GM19351 (cell line): Measurements from ENCODE around the gene LURAP1L.

Experiments used
- ATAC-seq: cut with Tn5 transposase; IDR thresholded peaks from one replicate; pipeline ENCODE4 v1.9.1; 2021; ENCODE audit warnings: mild to moderate bottlenecking, moderate library complexity; ENCODE audit not compliant: unreplicated experiment

LURAP1L gene

GRCh38 chr9:12774861-12775678 lies at the start of gene LURAP1L:
Gene LURAP1L (plus strand): TSS chr9:12775020. CDS start chr9:12775716, 696 bp downstream.
- peak; percentile 7 for ATAC-seq

GRCh38 chr9:12726795-12727194 lies 48.0 kb upstream of the LURAP1L start:
- ATAC-seq = no peak

- no peak for ATAC-seq
Observed at GRCh38 chr9:12730198-12730597, 44.6 kb upstream of the LURAP1L start.

- no peak for ATAC-seq
Observed at GRCh38 chr9:12730927-12731326, 43.9 kb upstream of the LURAP1L start.

GRCh38 chr9:12732971-12733370 lies 41.8 kb upstream of the LURAP1L start:
- no peak for ATAC-seq

GRCh38 chr9:12735665-12736064 lies 39.2 kb upstream of the LURAP1L start:
- peak; percentile 49 for ATAC-seq

GRCh38 chr9:12737871-12738270 lies 36.9 kb upstream of the LURAP1L start:
- ATAC-seq = no peak

- ATAC-seq = no peak
Observed at GRCh38 chr9:12739014-12739652, 35.7 kb upstream of the LURAP1L start.

GRCh38 chr9:12740845-12741244 lies 34.0 kb upstream of the LURAP1L start:
- no peak for ATAC-seq

GRCh38 chr9:12748016-12748415 lies 26.8 kb upstream of the LURAP1L start:
- no peak for ATAC-seq

GRCh38 chr9:12748954-12749353 lies 25.9 kb upstream of the LURAP1L start:
- no peak for ATAC-seq

GRCh38 chr9:12753931-12754330 lies 20.9 kb upstream of the LURAP1L start:
- ATAC-seq = no peak

- no peak for ATAC-seq
Observed at GRCh38 chr9:12759761-12760160, 15.1 kb upstream of the LURAP1L start.

- no peak for ATAC-seq
Observed at GRCh38 chr9:12760758-12761157, 14.1 kb upstream of the LURAP1L start.

- no peak for ATAC-seq
Observed at GRCh38 chr9:12764150-12764549, 10.7 kb upstream of the LURAP1L start.

- ATAC-seq = no peak
Observed at GRCh38 chr9:12765088-12765798, 9.6 kb upstream of the LURAP1L start.

GRCh38 chr9:12766357-12766756 lies 8.5 kb upstream of the LURAP1L start:
- no peak for ATAC-seq

GRCh38 chr9:12770261-12770660 lies 4.6 kb upstream of the LURAP1L start:
- no peak for ATAC-seq

GRCh38 chr9:12771891-12772290 lies 2.9 kb upstream of the LURAP1L start:
- no peak for ATAC-seq

GRCh38 chr9:12773562-12773961 lies 1.3 kb upstream of the LURAP1L start:
- ATAC-seq = no peak

GRCh38 chr9:12775679-12776512 lies 1.1 kb downstream of the LURAP1L start:
- ATAC-seq = peak; percentile 80
